GM19463 (cell line): ENCODE data around the gene FA2H.
A peak's percentile ranks its signal among the peaks of the same experiment; 100 is the strongest.
"Not testable (repeated sequence)": the region's sequence is repeated elsewhere in the genome, so short reads cannot be mapped to it uniquely, and the experiment has no call there.

ENCODE experiments used
- ATAC-seq: cut with Tn5 transposase; IDR thresholded peaks from one replicate; pipeline ENCODE4 v1.9.1; 2021; ENCODE audit warnings: mild to moderate bottlenecking, moderate library complexity; ENCODE audit not compliant: unreplicated experiment

FA2H gene

DNA sequence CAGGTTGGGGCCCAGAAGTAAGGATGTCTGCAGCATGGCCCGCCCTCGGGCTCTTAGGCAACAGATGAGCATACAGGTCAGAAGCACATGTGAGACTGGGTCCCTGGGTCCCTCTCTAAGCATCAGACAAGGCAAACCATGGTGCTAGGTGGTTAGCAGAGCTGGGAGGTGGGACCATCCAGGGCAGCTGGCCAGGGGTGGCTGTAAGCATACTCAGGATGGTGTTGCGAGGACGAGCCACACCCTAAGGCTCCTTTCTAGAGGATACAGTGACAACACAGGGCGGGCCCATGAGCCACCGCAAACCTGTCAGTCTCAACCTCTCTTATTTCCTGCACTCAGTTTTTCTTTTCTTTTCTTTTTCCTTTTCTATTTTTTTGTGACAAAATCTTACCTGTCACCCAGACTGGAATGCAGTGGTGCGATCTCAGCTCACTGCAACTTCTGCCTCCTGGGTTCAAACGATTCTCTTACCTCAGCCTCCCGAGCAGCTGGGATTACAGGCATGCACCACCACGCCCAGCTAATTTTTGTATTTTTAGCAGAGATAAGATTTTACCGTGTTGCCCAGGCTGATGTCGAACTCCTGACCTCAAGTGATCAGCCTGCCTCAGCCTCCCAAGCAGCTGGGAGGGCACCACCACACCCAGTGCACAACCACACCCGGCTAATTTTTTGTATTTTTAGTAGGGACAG is 3.6 kb downstream of the FA2H start:
- no peak for ATAC-seq

DNA sequence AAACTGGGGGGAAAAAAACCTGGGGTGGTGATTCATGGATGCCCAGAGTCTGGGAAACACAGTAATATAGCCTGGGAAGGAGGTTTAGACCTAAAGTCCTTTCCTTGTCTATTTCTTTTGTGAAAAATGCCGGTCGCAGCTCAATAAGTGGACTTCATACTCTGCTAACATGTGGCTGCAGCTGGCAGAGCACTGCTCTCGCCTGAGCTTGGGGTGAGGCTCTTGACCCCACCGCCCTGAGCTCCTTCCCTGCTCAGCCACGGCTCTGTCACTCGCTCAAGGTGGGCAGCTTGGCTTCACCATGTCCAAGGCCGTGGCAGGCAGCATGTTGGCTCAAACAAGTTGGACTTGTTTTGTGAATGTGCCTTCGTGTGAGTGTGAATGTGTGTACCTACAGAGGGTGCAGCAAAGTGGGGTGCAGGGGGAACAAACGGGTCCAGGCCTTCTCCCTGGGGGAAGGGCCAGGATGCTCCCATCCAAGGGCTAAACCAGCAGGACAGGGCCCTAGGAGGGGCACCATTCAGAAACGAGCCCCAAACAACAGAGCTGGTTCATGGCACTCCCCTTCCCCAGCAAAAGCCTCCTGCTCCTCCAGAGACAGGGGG is 4.9 kb downstream of the FA2H start:
- ATAC-seq: no peak

DNA sequence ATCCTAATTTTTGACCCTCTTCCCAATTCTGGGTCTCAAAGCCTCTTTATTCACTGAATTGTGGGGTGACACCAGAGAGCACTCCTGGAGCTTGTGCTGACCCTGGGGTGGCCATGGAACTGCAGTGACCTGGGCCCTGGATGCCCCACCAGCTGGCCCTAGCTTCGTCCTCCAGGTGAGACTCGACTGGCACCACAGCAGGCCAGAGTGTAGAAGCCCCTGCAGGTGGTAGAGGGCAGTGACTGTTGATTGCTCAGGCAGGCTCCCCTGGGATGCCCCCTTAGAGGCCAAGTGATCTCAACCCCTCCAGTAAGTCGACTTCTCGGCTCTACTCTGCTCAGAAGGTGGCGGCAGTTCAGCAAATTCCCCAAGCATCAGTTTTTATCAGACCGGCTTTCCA is 6.4 kb downstream of the FA2H start:
- no peak for ATAC-seq

DNA sequence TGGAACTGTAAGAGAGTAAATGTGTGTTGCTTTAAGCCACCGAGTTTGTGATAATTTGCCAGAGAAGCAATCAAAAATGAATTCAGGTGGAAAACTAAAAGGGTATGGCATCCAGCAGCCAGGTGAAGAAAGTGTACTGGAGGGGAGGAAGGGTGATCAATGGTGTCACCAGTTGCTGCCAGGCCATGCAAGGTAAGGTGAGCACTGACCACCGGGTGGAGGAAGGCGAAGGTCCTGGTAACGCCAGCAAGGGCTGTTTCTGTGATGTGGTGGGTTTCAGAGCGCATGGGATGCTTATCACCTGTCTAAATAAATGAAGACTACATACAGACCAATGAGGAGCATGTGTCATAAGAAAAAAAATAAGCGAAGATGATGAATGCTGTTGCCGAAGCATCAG is 6.9 kb downstream of the FA2H start:
- ATAC-seq: no peak

DNA sequence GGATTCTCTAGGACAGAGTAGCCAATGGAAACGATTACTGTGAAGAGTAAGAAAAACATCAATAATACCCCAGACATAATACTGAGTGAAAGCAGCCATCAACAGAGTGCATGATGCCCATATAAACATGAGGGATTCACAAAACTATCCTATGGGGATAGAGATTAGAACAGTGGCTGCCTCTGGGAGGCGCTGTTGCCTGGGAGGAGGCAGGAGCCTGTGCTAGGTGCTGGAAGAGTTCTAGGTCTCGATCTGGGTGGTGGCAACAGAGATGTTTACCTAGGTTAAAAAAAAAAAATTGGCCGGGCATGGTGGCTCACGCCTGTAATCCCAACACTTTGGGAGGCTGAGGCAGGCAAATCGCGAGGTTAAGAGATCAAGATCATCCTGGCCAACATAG is 7.9 kb downstream of the FA2H start:
- ATAC-seq: no peak

- not testable (repeated sequence) for ATAC-seq
Measured at GRCh38 chr16:74764184-74764583, 10.4 kb downstream of the FA2H start.

- no peak for ATAC-seq
Measured at GRCh38 chr16:74761665-74762064, 13.0 kb downstream of the FA2H start.

- ATAC-seq: peak; percentile 100
Measured at GRCh38 chr16:74760007-74760767, 14.4 kb downstream of the FA2H start.

GRCh38 chr16:74759564-74759963 is 15.1 kb downstream of the FA2H start:
- no peak for ATAC-seq

DNA sequence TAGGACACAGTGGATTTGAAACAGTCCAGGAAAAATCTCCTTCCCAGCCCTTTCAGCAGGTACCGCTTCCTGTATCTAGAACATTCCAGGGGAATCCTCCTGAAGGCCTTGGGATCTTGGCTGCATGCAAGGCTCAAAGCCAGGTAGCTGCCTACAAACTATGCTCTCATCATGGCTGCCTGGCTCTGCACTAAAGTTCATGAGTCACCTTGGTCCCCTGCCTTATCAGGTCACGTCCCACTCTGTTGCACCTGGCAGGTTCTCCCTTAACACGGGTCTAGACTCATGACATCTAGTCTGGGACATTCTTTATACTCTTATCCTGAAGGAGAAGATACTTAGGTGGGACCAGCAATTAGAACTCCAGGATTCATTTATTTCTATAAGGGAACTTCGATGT is 15.8 kb downstream of the FA2H start:
- ATAC-seq: no peak

DNA sequence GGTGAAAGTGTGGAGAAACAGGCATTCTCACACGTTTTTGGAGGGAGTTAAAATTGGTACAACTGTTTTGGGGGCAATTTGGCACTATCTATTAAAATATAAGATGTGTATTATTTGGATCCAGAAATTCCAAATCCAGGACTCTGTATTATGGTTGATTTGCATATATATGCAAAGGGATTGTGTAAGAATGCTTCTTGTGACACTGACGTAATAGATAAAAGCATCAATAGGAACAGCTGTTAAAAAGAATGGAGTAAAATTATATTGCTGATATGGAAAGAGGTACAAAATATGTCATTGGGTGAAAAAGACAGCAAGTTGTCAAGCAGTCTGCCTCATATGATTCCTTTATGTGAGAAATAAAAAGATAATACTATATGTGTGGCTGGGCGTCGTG is 17.3 kb downstream of the FA2H start:
- no peak for ATAC-seq

DNA sequence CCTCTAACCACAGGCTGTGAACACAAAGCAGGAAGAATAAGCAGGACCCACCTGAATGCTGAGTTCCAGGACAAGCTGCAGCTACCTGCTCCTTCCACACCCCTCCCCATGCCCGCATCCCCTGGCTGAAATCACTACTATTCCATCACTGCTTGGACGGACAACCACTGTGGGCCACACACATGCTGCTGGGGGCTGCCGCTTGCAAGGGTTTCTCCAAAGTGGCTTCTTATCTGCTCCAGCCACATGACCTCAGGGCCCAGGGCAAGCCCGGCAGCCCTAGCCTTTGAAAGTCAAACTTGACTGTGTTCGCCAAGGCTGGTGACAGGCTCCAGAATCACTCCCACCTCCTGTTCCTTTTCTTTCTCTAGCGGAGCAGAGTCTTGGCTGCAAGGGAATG is 18.4 kb downstream of the FA2H start:
- ATAC-seq: no peak

- no peak for ATAC-seq
Measured at GRCh38 chr16:74753180-74753579, 21.4 kb downstream of the FA2H start.

DNA sequence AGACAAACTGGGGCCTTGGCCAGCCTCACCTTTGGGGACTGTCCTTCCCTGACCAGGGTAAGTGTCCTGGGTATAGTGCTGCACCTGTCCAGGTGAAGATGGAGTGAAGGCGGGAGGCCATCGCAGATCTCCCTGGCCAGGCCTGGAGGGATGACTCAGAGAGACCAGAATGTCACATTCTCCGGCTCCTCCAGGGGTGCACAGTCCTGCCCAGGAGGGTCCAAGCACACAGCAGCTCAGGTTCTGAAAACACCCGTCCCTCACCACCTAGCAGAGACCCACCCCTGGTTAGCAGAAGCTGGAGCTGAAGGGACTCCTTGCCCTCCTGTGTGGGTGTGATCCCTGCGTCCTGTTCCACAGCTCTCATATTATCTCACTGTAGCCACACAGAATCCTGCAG is 21.9 kb downstream of the FA2H start:
- ATAC-seq: no peak

- no peak for ATAC-seq
Measured at GRCh38 chr16:74752258-74752657, 22.4 kb downstream of the FA2H start.

GRCh38 chr16:74751658-74752057 is 23.0 kb downstream of the FA2H start:
- no peak for ATAC-seq

DNA sequence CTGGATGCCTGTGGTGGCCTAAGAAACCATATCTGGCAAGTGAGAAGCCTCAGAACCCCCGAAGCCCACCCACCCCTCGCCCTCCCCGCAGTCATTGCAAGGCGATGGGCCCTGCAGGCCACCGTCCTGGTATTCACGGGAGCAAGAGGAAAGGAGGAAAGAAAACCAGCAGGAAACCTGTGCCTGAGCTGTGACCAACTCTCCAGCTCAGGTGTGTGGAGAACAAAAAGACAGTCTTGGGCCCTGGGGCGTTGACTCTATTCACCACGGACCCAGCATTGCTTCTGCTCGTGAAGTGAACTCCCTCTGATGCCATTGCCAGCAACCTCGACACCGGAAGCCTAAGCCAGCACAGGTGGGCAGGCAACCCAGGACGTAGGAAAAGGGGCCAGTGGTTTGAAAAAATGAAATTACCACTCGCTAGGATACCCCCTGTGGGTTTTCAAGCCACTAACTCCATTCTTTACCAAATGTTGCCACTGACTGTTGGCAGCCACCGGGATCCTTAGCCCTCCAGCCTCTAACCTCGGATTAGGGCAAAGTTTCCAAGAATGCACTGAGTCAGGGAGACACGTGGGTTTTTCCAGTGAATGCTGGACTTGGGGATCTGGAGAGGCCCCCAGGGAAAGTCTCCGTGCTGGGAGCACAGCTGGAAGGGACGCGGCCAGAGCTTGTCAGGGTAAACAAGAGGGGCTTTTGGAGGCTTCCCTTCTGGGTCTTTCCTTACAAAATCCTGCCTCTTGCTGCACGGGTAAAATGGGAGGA is 25.1 kb downstream of the FA2H start:
- no peak for ATAC-seq

- no peak for ATAC-seq
Measured at GRCh38 chr16:74748616-74749026, 26.0 kb downstream of the FA2H start.

DNA sequence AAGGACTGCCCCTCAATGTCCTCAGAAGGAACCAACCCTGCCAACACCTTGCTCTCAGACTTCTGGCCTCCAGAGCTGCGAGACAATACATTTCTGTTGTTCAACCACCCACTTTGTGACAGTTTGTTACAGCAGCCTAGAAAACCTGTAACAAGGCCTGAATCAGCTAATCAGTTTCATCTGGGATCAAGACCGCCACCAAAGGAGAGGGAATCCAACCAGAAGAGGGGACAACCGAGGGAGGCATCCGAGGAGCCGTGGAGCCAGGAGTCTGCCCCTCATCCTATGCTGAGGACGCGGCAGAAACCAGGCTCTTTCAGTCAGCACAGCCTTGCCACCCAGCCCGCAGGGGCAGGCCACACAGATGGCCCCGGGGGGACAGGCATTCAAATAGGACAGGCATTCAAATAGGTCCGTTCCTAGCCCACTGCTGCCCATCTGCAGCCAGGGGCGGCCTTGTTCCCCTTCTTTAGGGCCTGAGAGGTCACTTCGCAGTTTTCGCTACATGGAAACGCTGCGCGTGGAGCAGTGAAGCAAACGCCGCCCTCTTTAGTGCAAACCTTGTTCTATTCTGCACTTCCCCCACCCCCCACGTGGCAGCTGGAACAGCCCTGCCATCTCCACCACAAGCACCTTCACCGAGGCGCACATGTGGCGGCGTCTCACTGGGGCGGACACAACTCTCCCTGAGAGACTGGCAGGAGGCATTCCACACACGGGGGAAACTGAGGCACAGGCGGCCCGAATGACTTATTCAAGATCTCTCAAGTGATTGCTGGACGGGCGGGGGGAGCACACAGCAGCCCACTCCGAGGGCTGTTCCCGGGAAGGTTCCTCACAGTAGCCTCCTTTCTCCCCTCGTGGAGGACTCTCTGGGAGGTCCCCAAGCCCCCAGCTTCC is 26.7 kb downstream of the FA2H start:
- ATAC-seq: no peak

DNA sequence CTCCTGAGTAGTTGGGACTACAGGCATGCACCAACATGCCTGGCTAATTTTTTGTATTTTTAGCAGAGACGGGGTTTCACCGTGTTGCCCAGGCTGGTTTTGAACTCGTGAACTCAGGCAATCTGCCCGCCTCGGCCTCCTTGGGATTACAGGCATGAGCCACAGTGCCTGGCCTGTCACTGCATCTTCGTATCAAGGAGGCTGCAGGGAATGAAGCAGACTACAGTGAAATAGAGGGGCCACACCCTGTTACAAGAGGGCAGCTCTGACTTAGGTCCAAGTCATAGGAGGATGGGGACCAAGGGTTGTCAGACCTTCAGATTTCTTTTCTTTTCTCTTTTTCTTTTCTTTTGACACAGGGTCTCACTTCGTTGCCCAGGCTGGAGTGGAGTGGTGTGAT is 28.7 kb downstream of the FA2H start:
- no peak for ATAC-seq
